Epithelial cell of esophagus (primary cell): ENCODE results near the gene IL17REL.

Source experiments
- DNase-seq: peaks from one replicate; pipeline ENCODE4 v3.0.0; 2010; ENCODE audit warnings: low read depth
- H3K4me3 ChIP-seq: 2 replicates; pipeline ENCODE4 v1.5.1; 2011; ENCODE audit warnings: mild to moderate bottlenecking, low read length, control low read depth
- CTCF ChIP-seq: IDR thresholded peaks from 2 replicates; pipeline ENCODE4 v1.5.1; 2011; ENCODE audit warnings: low read depth, mild to moderate bottlenecking, low read length, control low read depth, inconsistent platforms; ENCODE audit not compliant: insufficient read depth; ENCODE audit errors: missing control alignments

IL17REL gene

GRCh38 chr22:49958366-49958921 is 54.1 kb downstream of the IL17REL start:
- TF ChIP-seq CTCF = no peak
- DNase-seq = no peak
- no peak overlapping the region for H3K4me3 ChIP-seq

GRCh38 chr22:49957826-49958365 is 54.7 kb downstream of the IL17REL start:
- H3K4me3 ChIP-seq = no peak overlapping the region
- no peak for TF ChIP-seq CTCF
- DNase-seq = no peak

- no peak overlapping the region for H3K4me3 ChIP-seq
- DNase-seq = no peak
- TF ChIP-seq CTCF = no peak
These were observed 55.4 kb downstream of the IL17REL start for GRCh38 chr22:49956914-49957825.

- DNase-seq = no peak
- TF ChIP-seq CTCF = no peak
- no peak overlapping the region for H3K4me3 ChIP-seq
These were observed 56.2 kb downstream of the IL17REL start for GRCh38 chr22:49956418-49956770.

GRCh38 chr22:49955581-49956417 is 56.8 kb downstream of the IL17REL start:
- TF ChIP-seq CTCF = no peak
- no peak for DNase-seq
- H3K4me3 ChIP-seq = no peak overlapping the region

GRCh38 chr22:49954991-49955580 is 57.5 kb downstream of the IL17REL start:
- no peak overlapping the region for H3K4me3 ChIP-seq
- DNase-seq = no peak
- no peak for TF ChIP-seq CTCF
